GM19023 (cell line): ENCODE measurements around the gene KRT13.

Experiments
- ATAC-seq: cut with Tn5 transposase; IDR thresholded peaks from one replicate; pipeline ENCODE4 v1.9.1; 2021; ENCODE audit warnings: mild to moderate bottlenecking, moderate library complexity; ENCODE audit not compliant: unreplicated experiment

Gene KRT13

GRCh38 chr17:41537990-41538389 is 32.6 kb upstream of the KRT13 start:
- ATAC-seq, result no peak

DNA sequence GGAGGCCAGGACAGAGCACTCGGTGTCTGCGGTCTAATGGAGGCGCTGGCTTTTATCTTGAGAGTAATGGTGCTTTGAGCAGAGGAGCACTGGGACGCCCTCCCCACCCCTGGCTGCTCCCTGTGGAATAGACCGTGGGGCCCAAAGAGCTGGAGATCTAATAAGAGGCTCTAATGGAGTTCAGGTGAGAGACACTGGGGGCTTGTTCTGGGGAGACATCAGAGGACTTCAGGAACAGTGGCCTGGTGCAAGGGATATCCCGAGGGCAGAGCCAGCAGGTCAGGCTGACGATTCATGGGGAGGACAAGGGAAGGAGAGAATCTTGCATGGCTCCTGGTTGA is 32.2 kb upstream of the KRT13 start:
- no peak for ATAC-seq

GRCh38 chr17:41536741-41537613 is 31.6 kb upstream of the KRT13 start:
- ATAC-seq, result no peak

- no peak for ATAC-seq
Observed at GRCh38 chr17:41535764-41536481, 30.5 kb upstream of the KRT13 start.

GRCh38 chr17:41534899-41535546 is 29.6 kb upstream of the KRT13 start:
- no peak for ATAC-seq

DNA sequence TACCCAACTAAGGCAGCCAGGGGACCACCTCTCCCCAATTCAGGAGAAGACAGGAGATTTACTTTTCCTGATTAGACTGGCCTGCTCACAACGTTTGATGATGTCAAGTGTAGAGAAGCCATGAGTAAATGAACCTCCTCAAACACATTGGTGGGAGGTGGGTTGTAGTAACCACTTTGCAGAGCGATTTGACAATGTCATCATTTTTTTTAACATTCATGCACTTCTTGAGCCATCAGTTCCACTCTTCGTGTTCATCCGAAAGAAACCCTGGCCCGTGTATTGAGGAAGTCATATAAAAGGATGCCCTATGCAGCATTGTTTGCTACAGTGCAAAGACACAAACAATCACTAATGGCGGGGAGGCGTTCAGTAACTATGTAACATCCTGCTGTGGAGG is 28.2 kb upstream of the KRT13 start:
- ATAC-seq, result no peak

- ATAC-seq, result no peak
Observed at GRCh38 chr17:41532947-41533570, 27.6 kb upstream of the KRT13 start.

DNA sequence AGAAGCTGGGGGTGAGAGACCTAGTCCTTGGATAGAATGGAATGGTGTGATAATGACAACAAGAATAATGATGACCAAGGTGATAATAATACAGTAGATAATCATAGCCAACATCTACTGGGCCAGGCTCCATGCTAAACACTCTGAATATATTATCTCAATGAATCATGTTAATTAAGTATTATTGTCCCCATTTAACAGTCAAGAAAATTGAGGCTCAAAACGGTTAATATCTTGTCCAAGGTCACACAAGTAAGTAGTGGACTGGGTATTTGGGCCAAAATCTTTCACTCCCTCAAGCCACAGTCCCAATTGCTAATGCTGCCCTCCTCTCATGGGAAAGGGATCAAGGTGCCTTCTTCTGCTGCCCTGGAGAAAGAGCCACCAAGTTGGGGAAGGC is 26.6 kb upstream of the KRT13 start:
- ATAC-seq, result no peak

DNA sequence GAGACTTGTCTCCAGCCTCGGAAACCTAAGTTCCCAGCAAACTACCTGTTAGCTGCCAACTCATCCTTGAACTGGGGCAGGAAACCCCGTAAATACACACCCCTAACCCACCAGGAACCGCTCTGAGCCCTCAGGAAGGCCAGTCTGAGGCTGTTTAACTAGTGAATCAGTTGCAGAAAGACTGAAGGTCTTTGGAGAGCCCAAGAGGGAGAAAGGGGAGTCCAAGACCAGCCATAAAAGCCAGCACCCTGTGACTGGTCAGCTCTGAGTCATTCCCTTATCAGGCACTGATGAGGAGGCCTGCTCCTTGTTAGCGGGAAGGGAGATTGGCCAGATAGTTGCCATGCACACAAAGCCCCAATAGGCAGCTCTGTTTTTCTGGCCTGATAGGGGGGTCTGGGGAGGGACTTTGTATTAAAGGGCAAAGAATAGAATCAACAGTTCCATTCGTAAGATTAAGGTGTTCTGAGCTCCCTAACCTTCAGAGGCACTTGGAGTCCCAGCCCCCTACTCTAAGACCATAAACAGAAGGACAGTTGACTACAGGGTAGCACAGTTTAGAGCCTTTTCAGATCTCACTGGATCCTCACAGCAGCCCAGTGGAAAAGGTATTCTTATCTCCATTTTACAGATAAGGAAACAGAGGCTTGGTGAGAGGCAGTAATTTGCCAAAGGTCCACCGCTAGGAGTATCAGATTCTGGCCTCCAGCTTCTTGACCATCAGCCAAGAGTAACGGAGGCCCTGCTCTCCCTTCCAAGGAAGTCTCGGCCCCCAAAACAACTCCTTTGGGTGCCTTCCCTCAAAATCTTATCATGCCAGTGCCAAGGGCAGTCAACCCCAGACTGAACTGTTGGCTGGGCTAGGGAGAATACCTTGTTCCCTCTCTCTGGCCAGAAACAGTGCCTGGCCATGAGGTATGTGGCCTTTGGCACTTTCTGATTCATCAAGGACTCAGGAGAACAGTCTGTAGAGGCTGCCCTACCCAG is 24.9 kb upstream of the KRT13 start:
- ATAC-seq, result no peak

- no peak for ATAC-seq
Observed at GRCh38 chr17:41529491-41529915, 24.1 kb upstream of the KRT13 start.

- no peak for ATAC-seq
Observed at GRCh38 chr17:41528959-41529353, 23.5 kb upstream of the KRT13 start.

DNA sequence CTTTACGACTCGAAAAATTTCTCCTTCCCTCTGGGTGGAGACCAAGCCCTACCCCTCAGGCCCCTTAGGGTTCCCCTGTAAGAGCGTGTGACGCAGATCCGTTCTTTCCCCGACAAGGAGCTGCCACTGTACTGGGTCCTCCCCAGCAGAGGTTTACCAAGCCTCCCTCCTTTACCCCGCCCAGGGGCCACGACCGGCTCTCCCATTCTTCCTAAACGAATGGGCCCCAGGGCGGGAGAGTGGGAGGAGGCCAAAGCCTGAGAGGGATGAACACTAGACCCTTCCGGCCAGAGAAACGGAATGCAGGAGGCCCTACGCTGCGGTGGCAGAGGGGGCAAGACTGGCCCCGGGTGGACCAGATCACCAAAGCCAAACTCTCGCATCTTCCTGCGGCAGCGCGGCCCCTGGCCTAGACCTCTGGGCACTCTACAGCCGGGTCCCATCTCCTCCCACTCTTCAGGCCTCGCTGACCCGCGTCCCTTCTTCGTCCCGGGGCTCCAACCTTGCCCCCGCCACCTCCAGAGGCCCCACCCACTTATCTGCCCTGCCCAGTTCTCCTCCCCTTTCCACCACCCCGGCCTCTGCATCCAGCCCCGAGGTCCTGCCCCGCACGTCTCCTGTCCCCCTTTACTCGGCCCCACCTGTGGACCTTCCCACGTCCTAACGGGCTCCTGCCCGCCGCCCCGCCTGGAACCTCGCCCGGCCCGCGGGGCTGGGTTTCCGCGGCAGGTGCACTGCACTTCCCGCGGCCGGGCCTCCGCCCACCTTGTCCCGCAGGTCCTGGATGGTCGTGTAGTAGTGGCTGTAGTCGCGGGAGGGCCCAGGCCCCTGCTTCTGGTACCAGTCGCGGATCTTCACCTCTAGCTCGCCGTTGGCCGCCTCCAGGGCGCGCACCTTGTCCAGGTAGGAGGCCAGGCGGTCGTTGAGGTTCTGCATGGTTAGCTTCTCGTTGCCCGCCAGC is 21.9 kb upstream of the KRT13 start:
- no peak for ATAC-seq

DNA sequence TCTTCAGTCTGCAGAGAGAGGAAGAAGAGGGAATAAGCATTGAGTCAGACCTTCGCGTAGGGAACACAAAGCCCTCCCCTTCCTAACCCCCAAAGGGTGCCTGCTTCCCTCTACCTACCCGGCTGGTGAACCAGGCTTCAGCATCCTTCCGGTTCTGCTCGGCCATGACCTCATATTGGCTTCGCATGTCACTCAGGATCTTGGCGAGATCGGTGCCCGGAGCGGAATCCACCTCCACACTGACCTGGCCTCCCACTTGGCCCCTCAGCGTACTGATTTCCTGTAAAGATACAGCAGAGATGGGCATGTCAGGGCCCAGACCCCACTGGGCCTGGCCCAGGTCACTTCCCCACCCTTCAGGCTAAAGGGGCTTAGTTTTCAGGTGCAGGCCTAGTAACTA is 18.8 kb upstream of the KRT13 start:
- no peak for ATAC-seq

GRCh38 chr17:41523787-41524186 is 18.4 kb upstream of the KRT13 start:
- no peak for ATAC-seq

DNA sequence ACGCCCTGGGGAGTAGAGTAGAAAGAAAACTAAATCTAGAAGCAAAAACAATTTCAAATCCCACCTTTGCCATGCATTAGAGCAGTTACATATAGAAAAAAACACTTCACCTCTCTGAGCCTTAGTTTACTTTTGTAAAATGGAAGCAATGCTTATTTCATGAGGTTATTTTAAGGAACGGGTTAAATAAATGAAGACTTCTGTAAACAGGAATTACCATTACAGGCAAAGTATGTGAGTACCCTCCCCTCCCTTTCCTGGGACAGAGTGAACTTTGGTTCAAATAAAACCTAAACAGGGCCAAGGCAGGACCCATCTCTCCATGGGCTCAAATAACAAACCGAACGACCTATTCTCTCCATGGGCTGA is 17.8 kb upstream of the KRT13 start:
- ATAC-seq, result no peak

DNA sequence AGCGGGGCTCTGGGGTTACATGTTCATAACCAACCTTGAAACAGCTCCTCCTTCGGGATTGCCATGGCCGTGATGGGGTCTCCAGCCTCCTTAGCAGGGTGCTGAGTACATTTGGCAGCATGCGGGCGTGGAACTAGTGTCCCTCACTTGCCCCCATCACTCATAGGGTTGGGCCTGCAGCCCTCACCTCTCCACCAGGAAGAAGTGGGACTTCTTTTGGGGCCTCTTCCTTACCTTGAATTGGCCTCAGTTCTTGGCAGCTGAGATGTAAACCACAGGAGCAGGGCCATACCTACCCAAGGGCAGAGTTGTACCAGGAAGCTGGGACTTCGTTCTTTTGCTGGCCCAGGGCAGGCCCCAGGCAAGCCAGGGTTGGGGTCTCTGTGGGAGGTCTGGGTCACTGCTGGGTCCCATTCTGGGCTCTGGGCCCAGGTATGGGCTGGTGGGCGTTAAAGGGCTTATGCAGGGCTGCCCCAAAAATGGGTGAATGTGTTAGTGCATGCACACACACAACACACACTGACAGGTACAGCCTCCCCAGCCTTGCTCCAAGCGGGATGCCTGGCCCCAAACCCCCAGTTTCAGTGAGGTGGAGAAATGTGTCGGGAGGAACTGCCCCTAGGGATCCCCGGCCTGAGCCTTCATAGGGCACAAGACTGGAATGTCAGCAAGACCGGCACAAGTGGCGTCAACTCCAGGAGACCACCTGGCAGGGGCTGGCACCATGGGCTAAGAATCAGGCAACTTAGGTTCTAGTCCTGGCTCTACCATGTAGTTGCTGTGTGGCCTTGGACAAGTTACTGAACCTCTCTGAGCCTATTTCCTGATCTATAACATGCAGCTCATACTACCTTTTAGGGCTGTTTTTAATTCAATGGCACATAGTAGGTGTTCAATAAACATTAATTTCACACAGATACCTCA is 17.2 kb upstream of the KRT13 start:
- ATAC-seq, result no peak

- ATAC-seq, result no peak
Observed at GRCh38 chr17:41521574-41522261, 16.3 kb upstream of the KRT13 start.
